Psoas muscle (tissue), 8 donors: ENCODE data around the gene RBM17. TPM values are rescaled to one million over a fixed set of nuclear protein-coding genes. Genes with fewer than 3 reads are reported as not detected.

Experiments used
- ATAC-seq, 4 donors: fragments of 200-7000 bp; cut with Tn5 transposase; one replicate each; pipeline ENCODE4 v1.9.1; 2020; ENCODE audit warnings: moderate library complexity in 3 of 4, mild to moderate bottlenecking in 2 of 4
- DNase-seq, 2 donors: peaks; one replicate each; pipeline ENCODE4 v3.0.0-alpha.2; 2020
- H3K27ac ChIP-seq: fragments of 200-600 bp; one replicate; pipeline ENCODE4 v1.8.0; 2022
- H3K27me3 ChIP-seq, 3 donors: fragments of 200-600 bp in 1 of 3; one replicate each; pipeline versions ENCODE4 v1.6.1 to v1.8.0; 2013 to 2022; ENCODE audit warnings: low read length in 2 of 3, mild to moderate bottlenecking in 2 of 3, moderate library complexity in 1 of 3; ENCODE audit not compliant: insufficient read depth in 3 of 3
- H3K36me3 ChIP-seq, 2 donors: fragments of 200-600 bp in 1 of 2; one replicate each; pipeline versions ENCODE4 v1.6.1 to v1.8.0; 2013 to 2022; ENCODE audit warnings: low read depth in 1 of 2, mild to moderate bottlenecking in 1 of 2, moderate library complexity in 1 of 2; ENCODE audit not compliant: insufficient read depth in 1 of 2
- H3K4me1 ChIP-seq: fragments of 200-600 bp; one replicate; pipeline ENCODE4 v1.8.0; 2022
- H3K4me3 ChIP-seq: fragments of 200-600 bp; one replicate; pipeline ENCODE4 v1.8.0; 2022; ENCODE audit warnings: mild to moderate bottlenecking
- H3K9me3 ChIP-seq: fragments of 200-600 bp; one replicate; pipeline ENCODE4 v1.8.0; 2022
- CTCF ChIP-seq: fragments of 200-600 bp; IDR thresholded peaks from one replicate; pipeline ENCODE4 v1.8.0; 2022; ENCODE audit warnings: antibody characterized with exemption
- WGBS, 3 donors: extraction: QIAGEN DNeasy Blood & Tissue Kit; methylation state at CpG; one replicate each; pipeline versions ENCODE4 v1.1.6 to v1.1.7; 2013; 5-methylcytosine and 5-hydroxymethylcytosine counted together
- intact Hi-C, 2 donors: fragments of 100-400 bp; cut with DNase I; formaldehyde crosslinking; loops; one replicate each; pipeline versions ENCODE4 v1.11.0 to v1.14.2; 2022
- polyA plus RNA-seq, 3 donors: library from polyadenylated mRNA; stranded (reverse); fragments of 200-250 nt; gene quantifications; one replicate each; pipeline ENCODE4 v1.2.3, GENCODE V29; 2013
- total RNA-seq, 4 donors: library from RNA; stranded (reverse); fragmentation: NEBNext Ultra II Directional in 2 of 4; extraction: Animal tissue kit (Norgen Biotek cat#: 25700) in 2 of 4; gene quantifications; one replicate each; pipeline versions ENCODE4 v1.2.1 to v1.2.4, GENCODE V29; 2021 to 2023
- donor health status: healthy with polysubstance abuse.
- donor health status: DM: no; HTN: no; CAD: no; lungs with moderate emphysema.
- donor health status: Bipolar disorder and iron deficiency.
- donor health status: healthy.
- donor health status: DM: yes; HTN: yes; CAD: no.
- donor health status: DM: no; HTN: no; CAD: no.
- donor health status: DM: no; HTN: no; CAD: no.
- donor health status: DM: yes; HTN: yes; CAD: no.

RBM17 gene
- total and polyA plus RNA-seq, 7 donors: 74.4 to 157 (median 95.9) TPM

DNA sequence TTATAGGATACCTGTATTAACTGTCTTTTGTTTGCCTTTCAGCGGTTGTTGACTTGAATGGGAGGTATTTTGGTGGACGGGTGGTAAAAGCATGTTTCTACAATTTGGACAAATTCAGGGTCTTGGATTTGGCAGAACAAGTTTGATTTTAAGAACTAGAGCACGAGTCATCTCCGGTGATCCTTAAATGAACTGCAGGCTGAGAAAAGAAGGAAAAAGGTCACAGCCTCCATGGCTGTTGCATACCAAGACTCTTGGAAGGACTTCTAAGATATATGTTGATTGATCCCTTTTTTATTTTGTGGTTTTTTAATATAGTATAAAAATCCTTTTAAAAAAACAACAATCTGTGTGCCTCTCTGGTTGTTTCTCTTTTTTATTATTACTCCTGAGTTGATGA lies 26.6 kb downstream of the RBM17 start:
- Histone ChIP-seq H3K4me3 (no peak overlapping the region), H3K27me3 (no peaks in the 10 kb centered on the region), H3K27ac (peak overlapping the region; percentile 58), H3K9me3 (no peaks in the 10 kb centered on the region), H3K36me3 (peaks cover 15 to 66% of the 10 kb centered on the region in 2 donors), H3K4me1 (peaks cover 41% of the 10 kb centered on the region)
- WGBS, 3 donors: 65 to 80% (median 69%) methylated on average over 4 of the region's 4 CpGs
- intact Hi-C loops: no loop called here
- DNase-seq (no peak), ATAC-seq (no peak)
- TF ChIP-seq CTCF: no peak

GRCh38 chr10:6115824-6116350 lies 27.1 kb downstream of the RBM17 start:
- no peaks in the 10 kb centered on the region for H3K9me3 ChIP-seq
- H3K27me3 ChIP-seq: no peaks in the 10 kb centered on the region
- peaks cover 41% of the 10 kb centered on the region for H3K4me1 ChIP-seq
- no peak overlapping the region for H3K4me3 ChIP-seq
- peaks cover 15 to 61% of the 10 kb centered on the region in 2 donors for H3K36me3 ChIP-seq
- no peak for TF ChIP-seq CTCF
- DNase-seq (no peak), ATAC-seq (no peak)
- 44 to 79% (median 59%) methylated on average over 3 of the region's 3 CpGs for WGBS, 3 donors
- intact Hi-C loops: no loop called here
- peak overlapping the region; percentile 58 for H3K27ac ChIP-seq

- no peak overlapping the region for H3K4me3 ChIP-seq
- TF ChIP-seq CTCF: no peak
- H3K9me3 ChIP-seq: no peaks in the 10 kb centered on the region
- peak overlapping the region; percentile 58 for H3K27ac ChIP-seq
- ATAC-seq (no peak), DNase-seq (no peak)
- H3K4me1 ChIP-seq: peaks cover 41% of the 10 kb centered on the region
- H3K36me3 ChIP-seq: peaks cover 12 to 52% of the 10 kb centered on the region in 2 donors
- H3K27me3 ChIP-seq: no peaks in the 10 kb centered on the region
- intact Hi-C loops: no loop called here
- 21 to 53% (median 31%) methylated on average over 1 of the region's 1 CpG for WGBS, 3 donors
Measured at GRCh38 chr10:6116806-6117205, 28.0 kb downstream of the RBM17 start.

GRCh38 chr10:6117711-6118110 lies 28.9 kb downstream of the RBM17 start:
- peaks cover 8 to 43% of the 10 kb centered on the region in 2 donors for H3K36me3 ChIP-seq
- intact Hi-C loops: no loop called here

More at GRCh38 chr10:6117711-6118110, 28.9 kb downstream of the RBM17 start:
- ATAC-seq (no peak), DNase-seq (no peak)
- no peak for TF ChIP-seq CTCF
- Histone ChIP-seq H3K9me3 (no peaks in the 10 kb centered on the region), H3K27ac (no peak overlapping the region), H3K27me3 (no peaks in the 10 kb centered on the region), H3K4me1 (peaks cover 37% of the 10 kb centered on the region), H3K4me3 (no peak overlapping the region)
- WGBS, 3 donors: 86 to 99% (median 88%) methylated on average over 11 of the region's 11 CpGs
